Liver (tissue), 9 donors: ENCODE measurements around the gene CYP11A1. TPM values are rescaled to one million over a fixed set of nuclear protein-coding genes. Genes with fewer than 3 reads are reported as not detected.
A peak's percentile ranks its signal among the peaks of the same experiment; 100 is the strongest.

Experiments used
- DNase-seq: peaks from one replicate; pipeline ENCODE4 v3.0.0-alpha.2; 2017; ENCODE audit warnings: low spot score
- H3K27ac ChIP-seq, 2 donors: one replicate each; pipeline ENCODE4 v1.7.0; 2013; ENCODE audit warnings: inconsistent platforms in 2 of 2, low read length in 2 of 2, control low read depth in 1 of 2, low read depth in 1 of 2, mild to moderate bottlenecking in 1 of 2
- H3K27me3 ChIP-seq, 4 donors: one replicate each; pipeline versions ENCODE4 v1.6.1 to v1.7.0; 2013; ENCODE audit warnings: low read length in 3 of 4, inconsistent platforms in 1 of 4, mild to moderate bottlenecking in 1 of 4, moderate library complexity in 1 of 4; ENCODE audit not compliant: control insufficient read depth in 4 of 4, insufficient read depth in 4 of 4
- H3K36me3 ChIP-seq, 4 donors: one replicate each; pipeline versions ENCODE4 v1.6.1 to v1.7.0; 2013; ENCODE audit warnings: low read length in 3 of 4, mild to moderate bottlenecking in 3 of 4, low read depth in 1 of 4, moderate library complexity in 1 of 4; ENCODE audit not compliant: control insufficient read depth in 4 of 4, insufficient read depth in 3 of 4
- H3K4me1 ChIP-seq, 4 donors: one replicate each; pipeline versions ENCODE4 v1.6.1 to v1.7.0; 2013; ENCODE audit warnings: low read length in 3 of 4, mild to moderate bottlenecking in 3 of 4, moderate library complexity in 1 of 4; ENCODE audit not compliant: control insufficient read depth in 4 of 4, insufficient read depth in 4 of 4
- H3K4me3 ChIP-seq, 3 donors: one replicate each; pipeline versions ENCODE4 v1.6.1 to v1.7.0; 2013; ENCODE audit warnings: low read length in 3 of 3, control low read depth in 1 of 3, low read depth in 1 of 3, mild to moderate bottlenecking in 1 of 3
- H3K9ac ChIP-seq, 2 donors: one replicate each; pipeline ENCODE4 v1.7.0; 2013; ENCODE audit warnings: low read length in 2 of 2, mild to moderate bottlenecking in 2 of 2, moderate library complexity in 2 of 2, control low read depth in 1 of 2, low read depth in 1 of 2
- H3K9me3 ChIP-seq, 4 donors: one replicate each; pipeline versions ENCODE4 v1.6.1 to v1.7.0; 2013; ENCODE audit warnings: low read length in 3 of 4; ENCODE audit not compliant: control insufficient read depth in 4 of 4
- EGR1 ChIP-seq, 2 donors: IDR thresholded peaks; 2 replicates each; pipeline ENCODE4 v1.6.1; 2016 to 2018; ENCODE audit warnings: antibody characterized with exemption in 2 of 2, low read depth in 2 of 2
- FOXA1 ChIP-seq: IDR thresholded peaks from 2 replicates; pipeline ENCODE4 v1.6.1; 2016; ENCODE audit warnings: antibody characterized with exemption
- FOXA2 ChIP-seq: IDR thresholded peaks from 2 replicates; pipeline ENCODE4 v1.6.1; 2016; ENCODE audit warnings: antibody characterized with exemption
- GABPA ChIP-seq, 2 donors: IDR thresholded peaks in 1 of 2; conservative IDR thresholded peaks in 1 of 2; 2 replicates each; pipeline ENCODE4 v1.6.1; 2016; ENCODE audit warnings: antibody characterized with exemption in 2 of 2, mild to moderate bottlenecking in 1 of 2, moderate library complexity in 1 of 2
- HNF4G ChIP-seq: IDR thresholded peaks from 2 replicates; pipeline ENCODE4 v1.6.1; 2016; ENCODE audit warnings: antibody characterized with exemption
- JUND ChIP-seq, 2 donors: IDR thresholded peaks; 2 replicates each; pipeline ENCODE4 v1.6.1; 2016; ENCODE audit warnings: antibody characterized with exemption in 2 of 2
- NR2F2 ChIP-seq: IDR thresholded peaks from 2 replicates; pipeline ENCODE4 v1.6.1; 2016; ENCODE audit warnings: antibody characterized with exemption
- SP1 ChIP-seq: IDR thresholded peaks from 2 replicates; pipeline ENCODE4 v1.6.1; 2018; ENCODE audit warnings: antibody characterized with exemption, mild to moderate bottlenecking
- YY1 ChIP-seq: IDR thresholded peaks from 2 replicates; pipeline ENCODE4 v1.6.1; 2016; ENCODE audit warnings: antibody characterized with exemption, mild to moderate bottlenecking
- WGBS: extraction: QIAGEN DNeasy Blood & Tissue Kit; methylation state at CpG from one replicate; pipeline ENCODE4 v1.1.7; 2013; 5-methylcytosine and 5-hydroxymethylcytosine counted together
- polyA plus RNA-seq, 2 donors: library from polyadenylated mRNA; stranded (reverse) in 1 of 2; unstranded in 1 of 2; fragments of 200-250 nt in 1 of 2; fragments of >200 nt in 1 of 2; fragmentation: Nextera tagmentation in 1 of 2; extraction: Ambion mirVana in 1 of 2; gene quantifications; one replicate each; pipeline versions ENCODE4 v1.2.1 to v1.2.3, GENCODE V29; 2013 to 2015
- total RNA-seq, 2 donors: library from RNA; depleted of rRNA; stranded (reverse); fragments of >200 nt; gene quantifications; one replicate each; pipeline ENCODE4 v1.2.3, GENCODE V29; 2014
- TF ChIP-seq, protein P1 (sequence below): IDR thresholded peaks from 2 replicates; pipeline ENCODE4 v1.6.1; 2016; ENCODE audit warnings: antibody characterized with exemption
- TF ChIP-seq, protein P2 (sequence below): IDR thresholded peaks from 2 replicates; pipeline ENCODE4 v1.6.1; 2016; ENCODE audit warnings: antibody characterized with exemption
- TF ChIP-seq, protein P3 (sequence below): fragments of 150-350 bp; IDR thresholded peaks from 2 replicates; pipeline ENCODE4 v1.5.1; 2017; ENCODE audit warnings: improper control_type of control experiment, low read depth, low read length; ENCODE audit not compliant: missing input control
- TF ChIP-seq, protein P4 (sequence below): IDR thresholded peaks from 2 replicates; pipeline ENCODE4 v1.6.1; 2016; ENCODE audit warnings: antibody characterized with exemption
- donor health status: healthy.
- donor health status: healthy.
- donor health status: healthy.
- donor health status: healthy.
- donor health status: healthy.

Gene CYP11A1
- total and polyA plus RNA-seq, 4 donors: 0.47 to 2.3 (median 1.9) TPM

DNA sequence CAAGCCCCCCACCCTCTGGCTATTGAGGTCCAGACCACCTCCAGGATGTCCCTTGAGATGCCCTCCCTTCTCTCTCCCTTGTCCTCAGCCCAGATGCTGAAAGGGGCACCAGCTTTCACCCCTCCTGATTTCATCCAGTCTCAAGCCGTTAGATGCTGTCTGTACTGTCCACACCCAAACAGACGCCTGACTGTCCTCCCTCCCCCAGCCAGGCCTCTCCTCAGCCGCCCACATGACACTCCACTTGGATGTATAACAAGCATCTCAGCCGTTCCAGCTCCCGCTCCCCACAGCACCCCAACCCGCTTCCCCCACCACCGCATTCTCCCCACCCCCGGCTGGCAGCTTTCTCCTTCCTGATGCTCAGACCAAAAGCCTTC is 25.0 kb upstream of the CYP11A1 start:
- TF ChIP-seq FOXA2 (no peak), YY1 (no peak), HNF4G (no peak), FOXA1 (no peak), JUND (IDR thresholded peaks at IDR 0.05) (no peak)
- TF ChIP-seq, protein P1, sequence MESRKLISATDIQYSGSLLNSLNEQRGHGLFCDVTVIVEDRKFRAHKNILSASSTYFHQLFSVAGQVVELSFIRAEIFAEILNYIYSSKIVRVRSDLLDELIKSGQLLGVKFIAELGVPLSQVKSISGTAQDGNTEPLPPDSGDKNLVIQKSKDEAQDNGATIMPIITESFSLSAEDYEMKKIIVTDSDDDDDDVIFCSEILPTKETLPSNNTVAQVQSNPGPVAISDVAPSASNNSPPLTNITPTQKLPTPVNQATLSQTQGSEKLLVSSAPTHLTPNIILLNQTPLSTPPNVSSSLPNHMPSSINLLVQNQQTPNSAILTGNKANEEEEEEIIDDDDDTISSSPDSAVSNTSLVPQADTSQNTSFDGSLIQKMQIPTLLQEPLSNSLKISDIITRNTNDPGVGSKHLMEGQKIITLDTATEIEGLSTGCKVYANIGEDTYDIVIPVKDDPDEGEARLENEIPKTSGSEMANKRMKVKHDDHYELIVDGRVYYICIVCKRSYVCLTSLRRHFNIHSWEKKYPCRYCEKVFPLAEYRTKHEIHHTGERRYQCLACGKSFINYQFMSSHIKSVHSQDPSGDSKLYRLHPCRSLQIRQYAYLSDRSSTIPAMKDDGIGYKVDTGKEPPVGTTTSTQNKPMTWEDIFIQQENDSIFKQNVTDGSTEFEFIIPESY: no peak
- WGBS: 72% methylated on average over 8 of the region's 8 CpGs
- Histone ChIP-seq H3K4me3 (no peak overlapping the region), H3K36me3 (no peaks in the 10 kb centered on the region), H3K4me1 (no peaks in the 10 kb centered on the region), H3K9me3 (no peaks in the 10 kb centered on the region), H3K27ac (no peak overlapping the region), H3K27me3 (no peaks in the 10 kb centered on the region), H3K9ac (no peak overlapping the region)
- DNase-seq: peak; percentile 69

DNA sequence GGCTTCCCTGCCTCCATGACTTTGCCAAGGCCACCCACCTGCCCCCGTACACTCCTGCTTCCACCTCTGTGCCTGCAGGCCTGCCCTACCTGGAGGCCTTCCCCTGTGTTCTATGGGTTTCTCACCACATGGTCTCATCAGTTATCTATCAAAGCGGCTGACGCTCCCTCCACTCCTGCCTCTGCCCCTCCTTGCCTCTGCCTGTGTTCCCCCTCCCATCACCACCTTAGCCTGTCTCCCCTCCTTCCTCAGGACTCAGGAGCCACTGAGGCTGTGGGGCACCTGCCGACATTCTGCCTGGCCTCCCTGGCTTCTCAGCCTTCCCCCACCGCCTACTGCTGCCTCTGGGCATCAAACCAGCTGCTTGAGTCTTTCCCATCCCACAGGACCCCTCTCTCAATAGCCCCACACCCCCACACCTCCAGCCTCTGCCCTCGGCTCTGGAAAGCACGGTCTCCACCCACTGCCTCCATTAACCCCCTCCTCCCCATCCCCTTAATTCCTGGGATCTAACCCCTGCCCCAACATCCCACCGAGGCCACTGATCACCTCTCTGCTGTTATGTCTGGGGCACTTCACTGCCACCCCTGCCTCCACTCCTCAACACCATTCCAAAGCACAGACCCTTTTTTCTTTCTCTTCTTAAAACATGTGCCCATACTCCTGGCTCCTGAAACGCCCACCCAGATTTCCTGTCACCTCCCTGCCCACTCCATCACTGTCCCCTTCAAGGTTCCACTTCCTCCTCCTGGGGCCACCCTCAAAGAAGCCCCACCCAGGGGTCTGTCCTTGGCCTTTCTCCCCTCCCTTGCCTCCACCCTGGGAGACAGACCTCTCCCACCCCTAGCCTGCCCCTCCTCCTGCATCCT is 24.4 kb upstream of the CYP11A1 start:
- no peak for DNase-seq
- no peaks in the 10 kb centered on the region for H3K27me3 ChIP-seq
- H3K4me1 ChIP-seq: no peaks in the 10 kb centered on the region
- H3K27ac ChIP-seq: no peak overlapping the region
- H3K9ac ChIP-seq: no peak overlapping the region
- H3K36me3 ChIP-seq: no peaks in the 10 kb centered on the region
- WGBS: 79% methylated on average over 9 of the region's 9 CpGs
- no peaks in the 10 kb centered on the region for H3K9me3 ChIP-seq
- no peak overlapping the region for H3K4me3 ChIP-seq
- TF ChIP-seq SP1: no peak
- no peak for TF ChIP-seq HNF4G
- TF ChIP-seq, protein P2, sequence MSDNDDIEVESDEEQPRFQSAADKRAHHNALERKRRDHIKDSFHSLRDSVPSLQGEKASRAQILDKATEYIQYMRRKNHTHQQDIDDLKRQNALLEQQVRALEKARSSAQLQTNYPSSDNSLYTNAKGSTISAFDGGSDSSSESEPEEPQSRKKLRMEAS: no peak
- TF ChIP-seq, protein P3, sequence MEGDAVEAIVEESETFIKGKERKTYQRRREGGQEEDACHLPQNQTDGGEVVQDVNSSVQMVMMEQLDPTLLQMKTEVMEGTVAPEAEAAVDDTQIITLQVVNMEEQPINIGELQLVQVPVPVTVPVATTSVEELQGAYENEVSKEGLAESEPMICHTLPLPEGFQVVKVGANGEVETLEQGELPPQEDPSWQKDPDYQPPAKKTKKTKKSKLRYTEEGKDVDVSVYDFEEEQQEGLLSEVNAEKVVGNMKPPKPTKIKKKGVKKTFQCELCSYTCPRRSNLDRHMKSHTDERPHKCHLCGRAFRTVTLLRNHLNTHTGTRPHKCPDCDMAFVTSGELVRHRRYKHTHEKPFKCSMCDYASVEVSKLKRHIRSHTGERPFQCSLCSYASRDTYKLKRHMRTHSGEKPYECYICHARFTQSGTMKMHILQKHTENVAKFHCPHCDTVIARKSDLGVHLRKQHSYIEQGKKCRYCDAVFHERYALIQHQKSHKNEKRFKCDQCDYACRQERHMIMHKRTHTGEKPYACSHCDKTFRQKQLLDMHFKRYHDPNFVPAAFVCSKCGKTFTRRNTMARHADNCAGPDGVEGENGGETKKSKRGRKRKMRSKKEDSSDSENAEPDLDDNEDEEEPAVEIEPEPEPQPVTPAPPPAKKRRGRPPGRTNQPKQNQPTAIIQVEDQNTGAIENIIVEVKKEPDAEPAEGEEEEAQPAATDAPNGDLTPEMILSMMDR: no peak
- TF ChIP-seq NR2F2: no peak
- no peak for TF ChIP-seq FOXA2
- TF ChIP-seq, protein P4, sequence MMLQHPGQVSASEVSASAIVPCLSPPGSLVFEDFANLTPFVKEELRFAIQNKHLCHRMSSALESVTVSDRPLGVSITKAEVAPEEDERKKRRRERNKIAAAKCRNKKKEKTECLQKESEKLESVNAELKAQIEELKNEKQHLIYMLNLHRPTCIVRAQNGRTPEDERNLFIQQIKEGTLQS: no peak
- TF ChIP-seq EGR1 (IDR thresholded peaks at IDR 0.05; ENCODE audit: low read depth in 2 of 2): no peak
- no peak for TF ChIP-seq GABPA (IDR thresholded peaks at IDR 0.05 in 1 of 2, conservative IDR thresholded peaks at IDR 0.05 in 1 of 2)
